Medulla oblongata (tissue), 1 donor: ENCODE data around the gene SIK3.

ENCODE experiments used
- DNase-seq: peaks from one replicate; pipeline ENCODE4 v3.0.0-alpha.2; 2015; ENCODE audit errors: extremely low spot score

Gene SIK3

GRCh38 chr11:116794851-116795250 lies 303.4 kb downstream of the SIK3 start:
- DNase-seq, result no peak

GRCh38 chr11:116793772-116794097 lies 304.5 kb downstream of the SIK3 start:
- DNase-seq, result no peak
